GM19463 (cell line): ENCODE results near the gene NFU1.
"Not testable (repeated sequence)": the region's sequence is repeated elsewhere in the genome, so short reads cannot be mapped to it uniquely, and the experiment has no call there.

Experiments used
- ATAC-seq: cut with Tn5 transposase; IDR thresholded peaks from one replicate; pipeline ENCODE4 v1.9.1; 2021; ENCODE audit warnings: mild to moderate bottlenecking, moderate library complexity; ENCODE audit not compliant: unreplicated experiment

NFU1 gene

GRCh38 chr2:69452687-69453086 lies 15.5 kb upstream of the NFU1 start:
- no peak for ATAC-seq

GRCh38 chr2:69450735-69451416 lies 13.6 kb upstream of the NFU1 start:
- no peak for ATAC-seq

- ATAC-seq: no peak
Measured at GRCh38 chr2:69449906-69450305, 12.7 kb upstream of the NFU1 start.

- not testable (repeated sequence) for ATAC-seq
Measured at GRCh38 chr2:69443673-69444072, 6.4 kb upstream of the NFU1 start.

- not testable (repeated sequence) for ATAC-seq
Measured at GRCh38 chr2:69439499-69439898, 2.3 kb upstream of the NFU1 start.

- no peak for ATAC-seq
Measured at GRCh38 chr2:69438580-69438979, 1.3 kb upstream of the NFU1 start.

- no peak for ATAC-seq
Measured at GRCh38 chr2:69437751-69438154, 518 bp upstream of the NFU1 start.

- ATAC-seq: peak; percentile 0
Measured at GRCh38 chr2:69436596-69436937, 668 bp downstream of the NFU1 start.

GRCh38 chr2:69434753-69435152 lies 2.5 kb downstream of the NFU1 start:
- ATAC-seq: no peak

- ATAC-seq: no peak
Measured at GRCh38 chr2:69429491-69430183, 7.6 kb downstream of the NFU1 start.

- no peak for ATAC-seq
Measured at GRCh38 chr2:69428981-69429380, 8.3 kb downstream of the NFU1 start.

- no peak for ATAC-seq
Measured at GRCh38 chr2:69424419-69424818, 12.8 kb downstream of the NFU1 start.

- ATAC-seq: no peak
Measured at GRCh38 chr2:69422198-69422597, 15.0 kb downstream of the NFU1 start.

GRCh38 chr2:69419111-69419510 lies 18.1 kb downstream of the NFU1 start:
- not testable (repeated sequence) for ATAC-seq

- ATAC-seq: no peak
Measured at GRCh38 chr2:69416147-69416546, 21.1 kb downstream of the NFU1 start.

- no peak for ATAC-seq
Measured at GRCh38 chr2:69411120-69411519, 26.1 kb downstream of the NFU1 start.

GRCh38 chr2:69405306-69405705 lies 31.9 kb downstream of the NFU1 start:
- ATAC-seq: no peak

- ATAC-seq: no peak
Measured at GRCh38 chr2:69400121-69400520, 37.1 kb downstream of the NFU1 start.

- ATAC-seq: no peak
Measured at GRCh38 chr2:69397234-69397633, 40.0 kb downstream of the NFU1 start.

GRCh38 chr2:69395866-69396265 lies 41.4 kb downstream of the NFU1 start:
- ATAC-seq: no peak

GRCh38 chr2:69393963-69394362 lies 43.3 kb downstream of the NFU1 start:
- ATAC-seq: no peak

GRCh38 chr2:69390471-69390870 lies 46.8 kb downstream of the NFU1 start:
- no peak for ATAC-seq

- no peak for ATAC-seq
Measured at GRCh38 chr2:69390001-69390400, 47.2 kb downstream of the NFU1 start.
